ENCODE results near the gene NUDCD3. TPM values are rescaled to one million over a fixed set of nuclear protein-coding genes. Genes with fewer than 3 reads are reported as not detected.

NUDCD3 gene
- total RNA-seq, 4 donors from 2014 or later = 57.0 to 92.3 (median 75.2) TPM

GRCh38 chr7:44537442-44537841 is 47.0 kb upstream of the NUDCD3 start:
- Histone ChIP-seq H3K9me3 (no peaks in the 10 kb centered on the region), H3K27ac (no peak overlapping the region)
- ATAC-seq = no peak

GRCh38 chr7:44536090-44536489 is 45.6 kb upstream of the NUDCD3 start:
- no peaks in the 10 kb centered on the region for H3K36me3 ChIP-seq
- H3K27me3 ChIP-seq = no peaks in the 10 kb centered on the region
- ATAC-seq = no peak
- TF ChIP-seq POLR2A (IDR thresholded peaks at IDR 0.05) (no peak), POLR2AphosphoS5 (IDR thresholded peaks at IDR 0.05) (no peak), EP300 (IDR thresholded peaks at IDR 0.05) (no peak), CTCF (IDR thresholded peaks at IDR 0.05) (no peak)
- H3K27ac ChIP-seq = no peak overlapping the region
- no peaks in the 10 kb centered on the region for H3K9me3 ChIP-seq
- H3K4me1 ChIP-seq = no peaks in the 10 kb centered on the region
- 70 to 80% methylated on average over 2 of the region's 10 CpGs for WGBS, 2 donors (ENCODE audit: low coverage in 1 of 2)
- no peak overlapping the region for H3K4me3 ChIP-seq

More at GRCh38 chr7:44537442-44537841, 47.0 kb upstream of the NUDCD3 start:
- TF ChIP-seq EP300 (IDR thresholded peaks at IDR 0.05) (no peak), CTCF (IDR thresholded peaks at IDR 0.05) (no peak), POLR2A (IDR thresholded peaks at IDR 0.05) (no peak), POLR2AphosphoS5 (IDR thresholded peaks at IDR 0.05) (no peak)
- Histone ChIP-seq H3K36me3 (no peaks in the 10 kb centered on the region), H3K4me3 (no peak overlapping the region), H3K27me3 (no peaks in the 10 kb centered on the region), H3K4me1 (no peaks in the 10 kb centered on the region)
- 93% methylated on average over 4 of the region's 6 CpGs; no CpG with 5 or more reads in 1 of the 2 donors for WGBS, 2 donors (ENCODE audit: low coverage in 1 of 2)

GRCh38 chr7:44535348-44536064 is 45.0 kb upstream of the NUDCD3 start:
- no peaks in the 10 kb centered on the region for H3K9me3 ChIP-seq
- H3K4me1 ChIP-seq = no peaks in the 10 kb centered on the region
- no peaks in the 10 kb centered on the region for H3K27me3 ChIP-seq
- 100% methylated on average over 1 to 2 of the region's 8 CpGs for WGBS, 2 donors (ENCODE audit: low coverage in 1 of 2)
- H3K36me3 ChIP-seq = no peaks in the 10 kb centered on the region
- TF ChIP-seq EP300 (IDR thresholded peaks at IDR 0.05) = no peak
- no peak for TF ChIP-seq POLR2A (IDR thresholded peaks at IDR 0.05)
- TF ChIP-seq CTCF (IDR thresholded peaks at IDR 0.05) = no peak
- TF ChIP-seq POLR2AphosphoS5 (IDR thresholded peaks at IDR 0.05) = no peak
- H3K27ac ChIP-seq = no peak overlapping the region
- H3K4me3 ChIP-seq = no peak overlapping the region
- ATAC-seq = no peak

- WGBS, 2 donors (ENCODE audit: low coverage in 1 of 2) = no CpG with 5 or more reads among the region's 7 CpGs
- H3K9me3 ChIP-seq = no peaks in the 10 kb centered on the region
- H3K27me3 ChIP-seq = no peaks in the 10 kb centered on the region
- H3K36me3 ChIP-seq = no peaks in the 10 kb centered on the region
- peak in 2 of 4 experiments; percentile 8 to 36 for TF ChIP-seq CTCF (IDR thresholded peaks at IDR 0.05)
- no peak for TF ChIP-seq EP300 (IDR thresholded peaks at IDR 0.05)
- H3K27ac ChIP-seq = no peak overlapping the region
- no peak overlapping the region for H3K4me3 ChIP-seq
- H3K4me1 ChIP-seq = no peaks in the 10 kb centered on the region
- ATAC-seq = no peak
These were observed 44.0 kb upstream of the NUDCD3 start for GRCh38 chr7:44534501-44534900.

GRCh38 chr7:44534087-44534486 is 43.6 kb upstream of the NUDCD3 start:
- Histone ChIP-seq H3K4me1 (no peaks in the 10 kb centered on the region), H3K27me3 (no peaks in the 10 kb centered on the region), H3K27ac (no peak overlapping the region), H3K36me3 (no peaks in the 10 kb centered on the region), H3K9me3 (no peaks in the 10 kb centered on the region), H3K4me3 (no peak overlapping the region)
- no peak for ATAC-seq
- 15 to 39% methylated on average over 3 of the region's 5 CpGs for WGBS, 2 donors (ENCODE audit: low coverage in 1 of 2)
- TF ChIP-seq EP300 (IDR thresholded peaks at IDR 0.05) (no peak), POLR2A (IDR thresholded peaks at IDR 0.05) (no peak), POLR2AphosphoS5 (IDR thresholded peaks at IDR 0.05) (no peak), CTCF (IDR thresholded peaks at IDR 0.05) (no peak)

All from gastroesophageal sphincter (tissue), 4 donors.